Thymus (tissue), 11 donors: ENCODE results near the gene LMOD1. TPM values are rescaled to one million over a fixed set of nuclear protein-coding genes. Genes with fewer than 3 reads are reported as not detected.
"Not testable (repeated sequence)": the region's sequence is repeated elsewhere in the genome, so short reads cannot be mapped to it uniquely, and the experiment has no call there.

Source experiments
- DNase-seq, 9 donors: peaks; one replicate each; pipeline ENCODE4 v3.0.0-alpha.2; 2013; ENCODE audit warnings: low spot score in 9 of 9, low read depth in 6 of 9, missing footprints in 1 of 9
- H3K27ac ChIP-seq, 2 donors: one replicate each; pipeline ENCODE4 v1.5.1; 2013; ENCODE audit warnings: control low read depth in 1 of 2, low read depth in 1 of 2, low read length in 1 of 2, mild to moderate bottlenecking in 1 of 2, moderate library complexity in 1 of 2
- H3K27me3 ChIP-seq, 2 donors: one replicate each; pipeline ENCODE4 v1.5.1; 2013; ENCODE audit warnings: low read length in 1 of 2; ENCODE audit not compliant: control insufficient read depth in 2 of 2, insufficient read depth in 1 of 2
- H3K36me3 ChIP-seq, 2 donors: one replicate each; pipeline ENCODE4 v1.5.1; 2013; ENCODE audit warnings: low read length in 1 of 2, mild to moderate bottlenecking in 1 of 2, moderate library complexity in 1 of 2; ENCODE audit not compliant: control insufficient read depth in 2 of 2, insufficient read depth in 2 of 2
- H3K4me1 ChIP-seq, 2 donors: one replicate each; pipeline ENCODE4 v1.5.1; 2013; ENCODE audit warnings: low read length in 2 of 2; ENCODE audit not compliant: control insufficient read depth in 2 of 2, insufficient read depth in 2 of 2
- H3K4me3 ChIP-seq, 2 donors: one replicate each; pipeline ENCODE4 v1.5.1; 2013; ENCODE audit warnings: low read length in 2 of 2, control low read depth in 1 of 2, mild to moderate bottlenecking in 1 of 2
- H3K9me3 ChIP-seq, 2 donors: one replicate each; pipeline ENCODE4 v1.5.1; 2013; ENCODE audit warnings: low read length in 1 of 2, mild to moderate bottlenecking in 1 of 2; ENCODE audit not compliant: control insufficient read depth in 2 of 2, insufficient read depth in 1 of 2
- WGBS: extraction: QIAGEN DNeasy Blood & Tissue Kit; methylation state at CpG from one replicate; pipeline ENCODE4 v1.1.7; 2013; 5-methylcytosine and 5-hydroxymethylcytosine counted together
- polyA plus RNA-seq: library from polyadenylated mRNA; stranded (reverse); fragments of 200-250 nt; gene quantifications from one replicate; pipeline ENCODE4 v1.2.3, GENCODE V29; 2013
- total RNA-seq: library from RNA; stranded (reverse); fragments of 120-200 nt; gene quantifications from one replicate; pipeline ENCODE4 v1.2.4, GENCODE V29; 2013
- donor health status: healthy.

The LMOD1 gene
- total and polyA plus RNA-seq, 2 donors: 0.24 to 17.1 TPM

DNA sequence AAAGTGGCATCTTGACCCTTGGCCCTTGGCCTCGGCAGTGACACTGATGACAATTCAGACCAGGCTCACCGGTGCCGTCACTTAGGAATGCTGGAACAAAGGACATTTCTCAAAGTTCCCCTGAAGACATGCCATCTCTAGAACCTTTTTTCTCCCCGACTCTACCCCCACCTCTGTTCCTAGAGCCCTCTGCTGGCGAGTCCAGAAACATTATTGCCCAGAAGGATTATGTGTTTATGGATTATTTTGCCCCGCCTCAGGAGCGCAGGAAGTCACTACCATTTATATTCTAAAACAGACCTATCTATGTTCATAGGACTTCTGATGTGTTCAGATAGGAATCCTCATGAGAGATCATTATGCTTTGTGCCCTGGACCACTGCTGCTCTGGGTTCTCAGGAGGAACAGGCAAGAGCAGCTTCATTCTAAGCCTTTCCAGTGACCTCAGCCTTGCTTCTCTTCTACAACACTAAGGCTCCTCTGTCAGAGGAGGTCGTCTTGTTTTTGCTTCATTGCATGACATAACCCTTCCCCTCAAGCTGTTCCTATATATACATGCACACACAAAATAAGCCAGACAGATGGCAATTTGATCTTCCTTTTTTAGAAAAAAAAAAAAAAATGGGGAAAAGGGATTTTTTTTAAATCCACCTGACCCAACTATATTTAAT lies 70.1 kb downstream of the LMOD1 start:
- no peaks in the 10 kb centered on the region for H3K9me3 ChIP-seq
- H3K4me3 ChIP-seq: no peak overlapping the region
- 93% methylated on average over 8 of the region's 8 CpGs for WGBS
- H3K27ac ChIP-seq: no peak overlapping the region
- no peaks in the 10 kb centered on the region for H3K4me1 ChIP-seq
- no peak for DNase-seq
- peaks cover 43 to 48% of the 10 kb centered on the region in 2 donors for H3K36me3 ChIP-seq
- no peaks in the 10 kb centered on the region for H3K27me3 ChIP-seq

DNA sequence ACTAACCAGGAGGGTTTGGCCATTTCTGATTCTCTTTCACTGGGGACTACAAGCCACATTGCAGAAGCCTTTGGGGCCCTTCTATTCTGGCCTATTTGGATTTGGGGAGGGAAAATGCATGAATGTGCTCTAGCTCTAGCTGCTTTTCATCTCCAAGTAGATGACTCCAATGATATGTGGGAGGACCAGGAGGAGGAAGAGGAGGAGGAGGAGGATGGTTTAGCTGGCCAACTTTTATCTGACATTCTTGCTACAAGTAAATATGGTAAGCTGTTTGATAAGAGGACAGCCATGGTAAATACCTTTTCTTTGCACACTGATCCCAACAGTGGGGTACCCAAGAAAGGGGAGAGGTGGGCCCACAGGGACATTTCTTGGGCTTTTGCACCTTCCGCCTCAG lies 71.7 kb downstream of the LMOD1 start:
- no peak for DNase-seq
- WGBS: 100% methylated on average over 1 of the region's 1 CpG
- no peaks in the 10 kb centered on the region for H3K9me3 ChIP-seq
- no peak overlapping the region for H3K27ac ChIP-seq
- H3K36me3 ChIP-seq: peaks cover 59 to 63% of the 10 kb centered on the region in 2 donors
- H3K4me3 ChIP-seq: no peak overlapping the region
- no peaks in the 10 kb centered on the region for H3K27me3 ChIP-seq
- H3K4me1 ChIP-seq: no peaks in the 10 kb centered on the region

DNA sequence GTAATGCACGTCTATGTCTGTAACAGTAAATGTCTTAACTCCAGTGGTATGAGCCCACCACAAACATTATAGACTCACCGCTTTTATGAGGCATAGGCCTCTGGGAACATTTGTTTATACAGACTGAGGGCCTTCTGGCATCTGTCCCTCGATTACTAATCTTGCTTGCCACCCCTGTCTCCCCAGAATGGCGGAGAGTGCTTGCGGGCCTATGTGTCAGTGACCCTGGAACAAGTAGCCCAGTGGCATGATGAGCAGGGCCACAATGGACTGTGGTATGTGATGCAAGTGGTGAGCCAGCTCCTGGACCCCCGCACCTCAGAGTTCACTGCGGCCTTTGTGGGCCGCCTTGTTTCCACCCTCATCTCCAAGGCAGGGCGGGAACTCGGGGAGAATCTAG lies 76.0 kb downstream of the LMOD1 start:
- Histone ChIP-seq H3K4me3 (no peak overlapping the region), H3K27ac (no peak overlapping the region), H3K4me1 (no peaks in the 10 kb centered on the region), H3K9me3 (no peaks in the 10 kb centered on the region), H3K36me3 (peaks cover 65 to 75% of the 10 kb centered on the region in 2 donors), H3K27me3 (no peaks in the 10 kb centered on the region)
- 98% methylated on average over 10 of the region's 10 CpGs for WGBS
- DNase-seq: no peak

GRCh38 chr1:201861448-201861847 lies 84.9 kb downstream of the LMOD1 start:
- Histone ChIP-seq H3K27ac (no peak overlapping the region), H3K9me3 (no peaks in the 10 kb centered on the region), H3K4me3 (no peak overlapping the region), H3K27me3 (no peaks in the 10 kb centered on the region), H3K36me3 (peaks cover 26 to 59% of the 10 kb centered on the region in 2 donors), H3K4me1 (no peaks in the 10 kb centered on the region)
- no peak for DNase-seq
- WGBS: 98% methylated on average over 7 of the region's 7 CpGs

DNA sequence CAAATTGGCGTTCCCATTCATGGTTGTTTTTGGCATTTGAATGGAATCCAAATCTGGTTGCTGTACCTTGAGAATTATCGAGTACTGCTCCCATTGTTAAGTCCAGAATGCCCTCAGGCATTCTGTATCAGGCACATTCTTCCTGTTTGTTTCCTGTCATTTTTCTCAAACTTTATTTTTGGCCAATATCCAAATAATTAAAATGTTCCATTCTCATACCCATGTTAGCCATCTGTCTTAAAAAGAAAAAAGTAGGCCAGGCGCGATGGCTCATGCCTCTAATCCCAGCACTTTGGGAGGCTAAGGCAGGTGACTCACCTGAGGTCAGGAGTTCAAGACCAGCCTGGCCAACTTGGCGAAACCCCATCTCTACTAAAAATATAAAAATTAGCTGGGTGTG lies 86.9 kb downstream of the LMOD1 start:
- no peak for DNase-seq
- Histone ChIP-seq H3K27me3 (no peaks in the 10 kb centered on the region), H3K36me3 (peaks cover 30 to 72% of the 10 kb centered on the region in 2 donors), H3K27ac (no peak overlapping the region), H3K4me3 (no peak overlapping the region), H3K9me3 (no peaks in the 10 kb centered on the region), H3K4me1 (no peaks in the 10 kb centered on the region)
- WGBS: 98% methylated on average over 5 of the region's 5 CpGs

GRCh38 chr1:201856722-201857121 lies 89.6 kb downstream of the LMOD1 start:
- H3K4me1 ChIP-seq, H3K27ac ChIP-seq, H3K9me3 ChIP-seq, H3K4me3 ChIP-seq, H3K27me3 ChIP-seq, DNase-seq: not testable (repeated sequence)
- H3K36me3 ChIP-seq: peaks cover 33 to 84% of the 10 kb centered on the region in 2 donors
- WGBS: 100% methylated on average over 2 of the region's 2 CpGs

DNA sequence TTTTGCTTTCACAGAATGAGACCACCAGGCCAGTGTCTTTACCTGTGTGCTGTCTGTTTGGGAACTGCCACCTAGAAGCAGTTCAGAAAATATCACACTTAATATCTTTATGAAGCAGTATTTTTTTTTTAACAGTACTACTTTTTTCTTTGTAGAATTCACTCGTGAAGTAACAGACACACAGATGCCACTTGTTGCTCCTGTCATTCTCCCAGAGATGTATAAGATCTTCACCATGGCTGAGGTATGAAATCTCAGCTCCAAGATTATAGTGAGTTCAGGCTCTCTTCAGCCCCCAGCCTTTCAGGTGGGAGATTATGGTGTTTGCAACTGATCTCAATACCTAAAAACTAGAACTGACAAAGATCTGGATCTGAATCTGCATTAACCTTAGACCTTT lies 94.4 kb downstream of the LMOD1 start:
- Histone ChIP-seq H3K4me1 (no peaks in the 10 kb centered on the region), H3K27ac (no peak overlapping the region), H3K9me3 (no peaks in the 10 kb centered on the region), H3K36me3 (peaks cover 30 to 90% of the 10 kb centered on the region in 2 donors), H3K4me3 (no peak overlapping the region), H3K27me3 (no peaks in the 10 kb centered on the region)
- 99% methylated on average over 1 of the region's 1 CpG for WGBS
- no peak for DNase-seq

DNA sequence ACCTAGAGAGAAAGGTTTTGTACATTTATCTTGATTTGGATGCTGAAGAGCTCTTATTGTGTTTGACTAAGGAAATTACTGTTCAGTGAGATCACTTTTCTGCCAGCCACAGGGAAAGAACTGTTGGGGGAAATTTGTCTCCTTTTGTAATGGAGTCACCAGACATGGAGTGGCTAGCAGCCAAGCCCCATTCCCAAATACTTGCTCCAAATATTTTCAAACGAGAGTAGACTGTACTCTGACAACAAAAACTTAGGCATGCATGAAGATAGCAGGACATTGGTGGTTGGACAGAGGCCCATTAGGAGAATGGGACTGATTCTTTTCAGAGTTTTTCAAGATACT lies 96.3 kb downstream of the LMOD1 start:
- H3K4me1 ChIP-seq: no peaks in the 10 kb centered on the region
- no peak overlapping the region for H3K27ac ChIP-seq
- no peaks in the 10 kb centered on the region for H3K9me3 ChIP-seq
- no peak for DNase-seq
- 96% methylated on average over 1 of the region's 1 CpG for WGBS
- peaks cover 24 to 72% of the 10 kb centered on the region in 2 donors for H3K36me3 ChIP-seq
- H3K27me3 ChIP-seq: no peaks in the 10 kb centered on the region
- H3K4me3 ChIP-seq: no peak overlapping the region

GRCh38 chr1:201849372-201850052 lies 96.8 kb downstream of the LMOD1 start:
- WGBS: 97% methylated on average over 2 of the region's 2 CpGs
- Histone ChIP-seq H3K4me3 (no peak overlapping the region), H3K27ac (no peak overlapping the region), H3K4me1 (no peaks in the 10 kb centered on the region), H3K36me3 (peaks cover 22 to 68% of the 10 kb centered on the region in 2 donors), H3K9me3 (no peaks in the 10 kb centered on the region), H3K27me3 (no peaks in the 10 kb centered on the region)
- no peak for DNase-seq
